ENCODE measurements around the gene PSAPL1.

Gene PSAPL1

GRCh38 chr4:7430368-7430964 is 4.3 kb downstream of the PSAPL1 start:
- TF ChIP-seq GATA3 (IDR thresholded peaks at IDR 0.05; ENCODE audit: low read depth, low read length) (no peak), GATA2 (IDR thresholded peaks at IDR 0.05; ENCODE audit: low read depth, low read length) (no peak)

GRCh38 chr4:7429601-7430078 is 5.1 kb downstream of the PSAPL1 start:
- no peak for TF ChIP-seq GATA2 (IDR thresholded peaks at IDR 0.05; ENCODE audit: low read depth, low read length)
- no peak for TF ChIP-seq GATA3 (IDR thresholded peaks at IDR 0.05; ENCODE audit: low read depth, low read length)

- no peak for TF ChIP-seq GATA2 (IDR thresholded peaks at IDR 0.05; ENCODE audit: low read depth, low read length)
- TF ChIP-seq GATA3 (IDR thresholded peaks at IDR 0.05; ENCODE audit: low read depth, low read length) = no peak
Measured at GRCh38 chr4:7429069-7429416, 5.7 kb downstream of the PSAPL1 start.

- no peak for TF ChIP-seq GATA3 (IDR thresholded peaks at IDR 0.05; ENCODE audit: low read depth, low read length)
- TF ChIP-seq GATA2 (IDR thresholded peaks at IDR 0.05; ENCODE audit: low read depth, low read length) = no peak
Measured at GRCh38 chr4:7428261-7429068, 6.3 kb downstream of the PSAPL1 start.

GRCh38 chr4:7427831-7428260 is 6.9 kb downstream of the PSAPL1 start:
- no peak for TF ChIP-seq GATA3 (IDR thresholded peaks at IDR 0.05; ENCODE audit: low read depth, low read length)

- TF ChIP-seq GATA3 (IDR thresholded peaks at IDR 0.05; ENCODE audit: low read depth, low read length) = no peak
Measured at GRCh38 chr4:7427361-7427760, 7.4 kb downstream of the PSAPL1 start.

GRCh38 chr4:7426525-7427171 is 8.1 kb downstream of the PSAPL1 start:
- TF ChIP-seq GATA2 (IDR thresholded peaks at IDR 0.05; ENCODE audit: low read depth, low read length) = no peak
- no peak for TF ChIP-seq GATA3 (IDR thresholded peaks at IDR 0.05; ENCODE audit: low read depth, low read length)

GRCh38 chr4:7425591-7426468 is 8.9 kb downstream of the PSAPL1 start:
- TF ChIP-seq GATA3 (IDR thresholded peaks at IDR 0.05; ENCODE audit: low read depth, low read length) (no peak), GATA2 (IDR thresholded peaks at IDR 0.05; ENCODE audit: low read depth, low read length) (no peak)

GRCh38 chr4:7425124-7425523 is 9.6 kb downstream of the PSAPL1 start:
- TF ChIP-seq GATA3 (IDR thresholded peaks at IDR 0.05; ENCODE audit: low read depth, low read length) (no peak), GATA2 (IDR thresholded peaks at IDR 0.05; ENCODE audit: low read depth, low read length) (no peak)

- no peak for TF ChIP-seq GATA2 (IDR thresholded peaks at IDR 0.05; ENCODE audit: low read depth, low read length)
- no peak for TF ChIP-seq GATA3 (IDR thresholded peaks at IDR 0.05; ENCODE audit: low read depth, low read length)
Measured at GRCh38 chr4:7424553-7425111, 10.1 kb downstream of the PSAPL1 start.

- no peak for TF ChIP-seq GATA2 (IDR thresholded peaks at IDR 0.05; ENCODE audit: low read depth, low read length)
- TF ChIP-seq GATA3 (IDR thresholded peaks at IDR 0.05; ENCODE audit: low read depth, low read length) = no peak
Measured at GRCh38 chr4:7423801-7424552, 10.8 kb downstream of the PSAPL1 start.

- no peak for TF ChIP-seq GATA2 (IDR thresholded peaks at IDR 0.05; ENCODE audit: low read depth, low read length)
- TF ChIP-seq GATA3 (IDR thresholded peaks at IDR 0.05; ENCODE audit: low read depth, low read length) = no peak
Measured at GRCh38 chr4:7423391-7423790, 11.3 kb downstream of the PSAPL1 start.

GRCh38 chr4:7422898-7423180 is 11.9 kb downstream of the PSAPL1 start:
- no peak for TF ChIP-seq GATA3 (IDR thresholded peaks at IDR 0.05; ENCODE audit: low read depth, low read length)
- TF ChIP-seq GATA2 (IDR thresholded peaks at IDR 0.05; ENCODE audit: low read depth, low read length) = no peak
